NCI-H2029 (cell line): ENCODE data around the gene FAM227B.
"Not testable (repeated sequence)": the region's sequence is repeated elsewhere in the genome, so short reads cannot be mapped to it uniquely, and the experiment has no call there.

Experiments
- DNase-seq: peaks from one replicate; lab custom pipeline; 2025; lab: John Stamatoyannopoulos, UW

The FAM227B gene

GRCh38 chr15:49620658-49621368 lies at the start of gene FAM227B, which contains the start of gene DTWD1:
Gene FAM227B, minus strand, starts transcription at chr15:49620818. Its CDS starts 5,647 bp downstream, at chr15:49615171.
Gene DTWD1, plus strand, starts transcription at chr15:49621048. Its CDS starts 4,120 bp downstream, at chr15:49625168.
- peak; percentile 86 for DNase-seq

GRCh38 chr15:49669288-49669687 lies 48.7 kb upstream of the FAM227B start:
- DNase-seq, result no peak

- DNase-seq, result not testable (repeated sequence)
Observed at GRCh38 chr15:49666486-49666885, 45.9 kb upstream of the FAM227B start.

GRCh38 chr15:49664716-49665115 lies 44.1 kb upstream of the FAM227B start:
- no peak for DNase-seq

- no peak for DNase-seq
Observed at GRCh38 chr15:49656734-49657133, 36.1 kb upstream of the FAM227B start.

- DNase-seq, result no peak
Observed at GRCh38 chr15:49652922-49653321, 32.3 kb upstream of the FAM227B start.

- DNase-seq, result no peak
Observed at GRCh38 chr15:49650676-49651075, 30.1 kb upstream of the FAM227B start.

- no peak for DNase-seq
Observed at GRCh38 chr15:49649987-49650386, 29.4 kb upstream of the FAM227B start.

GRCh38 chr15:49646891-49647290 lies 26.3 kb upstream of the FAM227B start:
- no peak for DNase-seq

- DNase-seq, result peak; percentile 65
Observed at GRCh38 chr15:49645941-49646340, 25.3 kb upstream of the FAM227B start.

- DNase-seq, result no peak
Observed at GRCh38 chr15:49645277-49645676, 24.7 kb upstream of the FAM227B start.

GRCh38 chr15:49644364-49644794 lies 23.8 kb upstream of the FAM227B start:
- no peak for DNase-seq

- no peak for DNase-seq
Observed at GRCh38 chr15:49637857-49638256, 17.2 kb upstream of the FAM227B start.

- no peak for DNase-seq
Observed at GRCh38 chr15:49628379-49628778, 7.8 kb upstream of the FAM227B start.

GRCh38 chr15:49627407-49627877 lies 6.8 kb upstream of the FAM227B start:
- DNase-seq, result no peak

GRCh38 chr15:49625460-49626036 lies 4.9 kb upstream of the FAM227B start:
- no peak for DNase-seq

GRCh38 chr15:49624056-49624455 lies 3.4 kb upstream of the FAM227B start:
- no peak for DNase-seq

GRCh38 chr15:49622561-49622960 lies 1.9 kb upstream of the FAM227B start:
- DNase-seq, result no peak

- DNase-seq, result no peak
Observed at GRCh38 chr15:49621887-49622286, 1.3 kb upstream of the FAM227B start.

GRCh38 chr15:49621401-49621811 lies 788 bp upstream of the FAM227B start:
- no peak for DNase-seq

GRCh38 chr15:49620199-49620598 lies 419 bp downstream of the FAM227B start:
- DNase-seq, result no peak

- no peak for DNase-seq
Observed at GRCh38 chr15:49619226-49619625, 1.4 kb downstream of the FAM227B start.

GRCh38 chr15:49612240-49612639 lies 8.4 kb downstream of the FAM227B start:
- DNase-seq, result not testable (repeated sequence)
